H1 (cell line): ENCODE measurements around the gene FBXL17. TPM values are rescaled to one million over a fixed set of nuclear protein-coding genes. Genes with fewer than 3 reads are reported as not detected.

Experiments used
- CTCF ChIA-PET: fragments of 300-600 bp; sonication (Branson Sonifier 250); formaldehyde crosslinking; loops from one replicate; lab custom pipeline; 2021; ENCODE audit not compliant: partially characterized antibody; lab: Charles Lee
- POLR2A ChIA-PET: fragments of 300-600 bp; sonication (Branson Sonifier 250); formaldehyde crosslinking; loops from one replicate; lab custom pipeline; 2021; ENCODE audit warnings: inconsistent platforms; ENCODE audit not compliant: partially characterized antibody; lab: Charles Lee
- DNase-seq, 2 experiments: peaks; one replicate each; pipeline versions ENCODE4 v3.0.0 to v3.0.0-alpha.2; 2010 to 2022; ENCODE audit warnings: low spot score in 2 of 2, low read depth in 1 of 2, mixed read lengths in 1 of 2
- FAIRE-seq: peaks from 2 replicates; lab custom pipeline; 2011; peaks lifted over from hg19 to GRCh38; lab: Jason Lieb, UNC
- H2AFZ ChIP-seq: 2 replicates; pipeline ENCODE4 v1.8.1; 2012; ENCODE audit warnings: low read length, inconsistent platforms
- H2AK5ac ChIP-seq: 2 replicates; pipeline ENCODE4 v1.6.1; 2013; ENCODE audit warnings: low read depth, low read length
- H2BK120ac ChIP-seq: replicated peaks from 2 replicates; pipeline ENCODE3; 2013; ENCODE audit warnings: low read depth, low read length, inconsistent platforms
- H2BK12ac ChIP-seq: 2 replicates; pipeline ENCODE4 v1.6.1; 2013; ENCODE audit warnings: low read depth, low read length
- H2BK15ac ChIP-seq: 2 replicates; pipeline ENCODE4 v1.6.1; 2013; ENCODE audit warnings: low read length
- H2BK20ac ChIP-seq: 2 replicates; pipeline ENCODE4 v1.6.1; 2013; ENCODE audit warnings: low read length
- H2BK5ac ChIP-seq: 2 replicates; pipeline ENCODE4 v1.6.1; 2013; ENCODE audit warnings: low read depth, low read length
- H3K14ac ChIP-seq: 2 replicates; pipeline ENCODE4 v1.6.1; 2013; ENCODE audit warnings: inconsistent platforms; ENCODE audit not compliant: insufficient read length
- H3K18ac ChIP-seq: 2 replicates; pipeline ENCODE4 v1.6.1; 2013; ENCODE audit warnings: low read length; ENCODE audit errors: extremely low read depth
- H3K23ac ChIP-seq: 2 replicates; pipeline ENCODE4 v1.6.1; 2013; ENCODE audit warnings: inconsistent platforms; ENCODE audit not compliant: insufficient read length
- H3K23me2 ChIP-seq: 2 replicates; pipeline ENCODE4 v1.6.1; 2013; ENCODE audit warnings: low read depth, low read length
- H3K27ac ChIP-seq: 2 replicates; pipeline ENCODE4 v1.6.1; 2011; ENCODE audit warnings: low read depth, low read length, inconsistent platforms
- H3K27me3 ChIP-seq, 4 experiments: replicated peaks in 1 of 4; 1 replicate in 1 of 4; 2 replicates in 3 of 4; pipeline versions ENCODE4 v1.6.1 to v1.8.1; 2011 to 2013; ENCODE audit warnings: low read length in 3 of 4, mild to moderate bottlenecking in 3 of 4, inconsistent platforms in 2 of 4, mixed read lengths in 2 of 4, moderate library complexity in 1 of 4; ENCODE audit not compliant: control insufficient read depth in 3 of 4, insufficient read depth in 3 of 4; ENCODE audit errors: extremely low read depth in 1 of 4
- H3K36me3 ChIP-seq, 4 experiments: 2 replicates each; pipeline versions ENCODE4 v1.6.1 to v1.8.1; 2011 to 2013; ENCODE audit warnings: mild to moderate bottlenecking in 4 of 4, low read length in 3 of 4, moderate library complexity in 2 of 4, control low read depth in 1 of 4, inconsistent platforms in 1 of 4; ENCODE audit not compliant: insufficient read depth in 4 of 4, control insufficient read depth in 2 of 4
- H3K4ac ChIP-seq: replicated peaks from 2 replicates; pipeline ENCODE3; 2013; ENCODE audit warnings: low read length, low read depth, mixed read lengths, inconsistent platforms; ENCODE audit not compliant: insufficient read length
- H3K4me1 ChIP-seq, 4 experiments: replicated peaks in 1 of 4; 1 replicate in 1 of 4; 2 replicates in 3 of 4; pipeline versions ENCODE4 v1.6.1 to v1.8.1; 2011 to 2013; ENCODE audit warnings: low read length in 3 of 4, inconsistent platforms in 2 of 4, mixed read lengths in 1 of 4; ENCODE audit not compliant: insufficient read depth in 4 of 4, control insufficient read depth in 3 of 4
- H3K4me2 ChIP-seq, 2 experiments: 2 replicates each; pipeline versions ENCODE4 v1.6.1 to v1.8.1; 2011 to 2013; ENCODE audit warnings: low read depth in 2 of 2, low read length in 2 of 2, control low read depth in 1 of 2, inconsistent platforms in 1 of 2, mild to moderate bottlenecking in 1 of 2; ENCODE audit not compliant: insufficient read depth in 1 of 2
- H3K4me3 ChIP-seq, 4 experiments: fragments of 200-600, 300-600 bp in 1 of 4; sonication (generic), shearing (Covaris generic), sonication (Bioruptor Twin) in 1 of 4; 2 replicates each; pipeline versions ENCODE4 v1.5.1 to v1.8.1; 2011 to 2016; ENCODE audit warnings: low read length in 4 of 4, low read depth in 3 of 4, control low read depth in 2 of 4, inconsistent platforms in 2 of 4, mild to moderate bottlenecking in 2 of 4, mixed read lengths in 1 of 4, moderate library complexity in 1 of 4; ENCODE audit not compliant: insufficient read depth in 2 of 4; ENCODE audit errors: extremely low read depth in 1 of 4
- H3K56ac ChIP-seq: replicated peaks from 2 replicates; pipeline ENCODE3; 2013; ENCODE audit warnings: low read depth, mild to moderate bottlenecking, mixed read lengths, low read length, inconsistent platforms; ENCODE audit not compliant: insufficient read length
- H3K79me1 ChIP-seq: 2 replicates; pipeline ENCODE4 v1.6.1; 2013; ENCODE audit warnings: low read depth, low read length, control low read depth
- H3K79me2 ChIP-seq, 2 experiments: 2 replicates each; pipeline versions ENCODE4 v1.6.1 to v1.8.1; 2012 to 2013; ENCODE audit warnings: low read length in 2 of 2, mild to moderate bottlenecking in 2 of 2, inconsistent platforms in 1 of 2; ENCODE audit not compliant: insufficient read depth in 2 of 2, control insufficient read depth in 1 of 2
- H3K9ac ChIP-seq, 4 experiments: replicated peaks in 1 of 4; 1 replicate in 1 of 4; 2 replicates in 3 of 4; pipeline versions ENCODE4 v1.6.1 to v1.8.1; 2011 to 2013; ENCODE audit warnings: low read depth in 3 of 4, low read length in 3 of 4, control low read depth in 2 of 4, mild to moderate bottlenecking in 2 of 4, moderate library complexity in 2 of 4, inconsistent platforms in 1 of 4; ENCODE audit errors: extremely low read depth in 1 of 4
- H3K9me3 ChIP-seq, 2 experiments: 2 replicates each; pipeline versions ENCODE4 v1.6.1 to v1.8.1; 2012 to 2013; ENCODE audit warnings: mild to moderate bottlenecking in 2 of 2, moderate library complexity in 2 of 2, control low read depth in 1 of 2, inconsistent platforms in 1 of 2, low read depth in 1 of 2, low read length in 1 of 2, mixed read lengths in 1 of 2; ENCODE audit not compliant: insufficient read depth in 2 of 2
- H4K20me1 ChIP-seq, 2 experiments: replicated peaks in 1 of 2; 2 replicates each; pipeline versions ENCODE3 to v1.8.1; 2011 to 2013; ENCODE audit warnings: inconsistent platforms in 2 of 2, low read length in 2 of 2, mild to moderate bottlenecking in 1 of 2; ENCODE audit not compliant: insufficient read depth in 2 of 2, control insufficient read depth in 1 of 2
- H4K5ac ChIP-seq: 2 replicates; pipeline ENCODE4 v1.6.1; 2013; ENCODE audit warnings: low read length, low read depth, mixed read lengths, inconsistent platforms; ENCODE audit not compliant: insufficient read length
- H4K8ac ChIP-seq: 2 replicates; pipeline ENCODE4 v1.8.0; 2013; ENCODE audit warnings: mild to moderate bottlenecking, moderate library complexity, low read length, inconsistent platforms; ENCODE audit not compliant: insufficient read depth; ENCODE audit errors: extremely low read depth
- H4K91ac ChIP-seq: replicated peaks from 2 replicates; pipeline ENCODE3; 2013; ENCODE audit warnings: low read length, mixed read lengths, inconsistent platforms; ENCODE audit not compliant: insufficient read length
- EZH2 ChIP-seq: fragments of 200-600 bp; sonication (generic); IDR thresholded peaks from 2 replicates; pipeline ENCODE4 v1.7.1; 2012; ENCODE audit warnings: low read depth, mild to moderate bottlenecking, moderate library complexity, low read length, inconsistent platforms; ENCODE audit not compliant: severe bottlenecking
- FOSL1 ChIP-seq: IDR thresholded peaks from 2 replicates; pipeline ENCODE4 v1.6.1; 2011; ENCODE audit warnings: mild to moderate bottlenecking, low read depth, low read length, moderate library complexity; ENCODE audit not compliant: insufficient read depth
- RFX5 ChIP-seq: IDR thresholded peaks from 2 replicates; pipeline ENCODE4 v1.6.1; 2011; ENCODE audit warnings: low read depth, low read length, improper control_type of control experiment, borderline replicate concordance
- TBP ChIP-seq: IDR thresholded peaks from 2 replicates; pipeline ENCODE4 v1.6.1; 2011; ENCODE audit warnings: low read depth, low read length, improper control_type of control experiment
- WGBS, 2 experiments: shearing (Covaris generic) in 1 of 2; methylation state at CpG; one replicate each; pipeline versions ENCODE4 v1.1.6 to v1.1.7; 2013 to 2015; ENCODE audit warnings: low lambda C conversion rate in 2 of 2, mixed read lengths in 2 of 2, inconsistent platforms in 1 of 2, low coverage in 1 of 2, missing lambda C conversion rate in 1 of 2; ENCODE audit not compliant: insufficient replicate concordance in 2 of 2, insufficient coverage in 1 of 2, insufficient read length in 1 of 2; ENCODE audit errors: extremely low coverage in 1 of 2, missing lambda C conversion rate in 1 of 2; 5-methylcytosine and 5-hydroxymethylcytosine counted together
- polyA plus RNA-seq, 7 experiments: library from polyadenylated mRNA; depleted of rRNA in 3 of 7; stranded (reverse) in 5 of 7; unstranded in 2 of 7; fragments of >200 nt in 5 of 7; fragments of 200-250 nt in 2 of 7; gene quantifications; 1 replicate in 5 of 7; 2 replicates in 1 of 7; 4 replicates in 1 of 7; pipeline versions ENCODE4 v1.2.1 to v1.2.3, GENCODE V29; 2011 to 2013; ENCODE audit warnings: missing spikeins in 2 of 7, mixed read lengths in 2 of 7
- total RNA-seq: library from RNA; stranded (reverse); fragmentation: NEBNext Ultra II Directional; extraction: Animal tissue kit (Norgen Biotek cat#: 25700); gene quantifications from 2 replicates; pipeline ENCODE4 v1.2.1, GENCODE V29; 2021

FBXL17 gene
- total and polyA plus RNA-seq, 2 of the 8 experiments (the other 6 are each of a cell fraction or from before 2014, with no cell fraction given), result 0.35 to 4.3 TPM

- Histone ChIP-seq H2AK5ac (0 out of 2 replicates have a peak overlapping the region, but pooled peaks have one; percentile 68), H3K23ac (no peak overlapping the region), H3K36me3 (no peaks in the 10 kb centered on the region), H3K79me2 (no peaks in the 10 kb centered on the region), H3K14ac (no peak overlapping the region), H2AFZ (no peak overlapping the region), H3K9ac (no peak overlapping the region), H3K18ac (no peak overlapping the region), H3K23me2 (no peaks in the 10 kb centered on the region), H3K4ac (no peak overlapping the region), H4K20me1 (no peaks in the 10 kb centered on the region), H2BK5ac (no peak overlapping the region), H2BK12ac (no peak overlapping the region), H2BK120ac (no peak overlapping the region), H4K5ac (no peak overlapping the region), H3K4me1 (no peaks in the 10 kb centered on the region), H3K27me3 (peaks cover 0 to 1% (median 0%) of the 10 kb centered on the region in 4 experiments; a peak in 1 of 7 replicates), H3K27ac (no peak overlapping the region), H4K91ac (peak overlapping the region; percentile 54), H3K9me3 (no peaks in the 10 kb centered on the region; a peak in 1 of 4 replicates)
- no peak for FAIRE-seq
- ChIA-PET CTCF (interaction anchor here (1.2 to 1.6 kb wide), 2 partner anchors 10 to 107 kb away, joined by 4 read pairs; no protein-coding TSS in a partner anchor), POLR2A (interaction anchor here (0.5 kb wide), 1 partner anchor 8 kb away, joined by 3 read pairs; no protein-coding TSS in a partner anchor)
- DNase-seq, result no peak
- TF ChIP-seq FOSL1, result no peak
- TF ChIP-seq RFX5, result no peak
- no peak for TF ChIP-seq EZH2
- no peak for TF ChIP-seq TBP
- TF ChIP-seq, all 59 proteins: peak for 0
- Histone ChIP-seq H2BK20ac (no peak overlapping the region), H3K79me1 (no peaks in the 10 kb centered on the region), H3K4me3 (no peak overlapping the region), H3K4me2 (no peak overlapping the region), H2BK15ac (no peak overlapping the region), H3K56ac (no peak overlapping the region), H4K8ac (no peak overlapping the region)
- 88% methylated on average over 5 of the region's 5 CpGs; no CpG with 5 or more reads in 1 of the 2 experiments for WGBS, 2 experiments
Measured at GRCh38 chr5:107950776-107951175, 431.1 kb downstream of the FBXL17 start.
